ENCODE measurements around the gene DAAM1.

Gene DAAM1

DNA sequence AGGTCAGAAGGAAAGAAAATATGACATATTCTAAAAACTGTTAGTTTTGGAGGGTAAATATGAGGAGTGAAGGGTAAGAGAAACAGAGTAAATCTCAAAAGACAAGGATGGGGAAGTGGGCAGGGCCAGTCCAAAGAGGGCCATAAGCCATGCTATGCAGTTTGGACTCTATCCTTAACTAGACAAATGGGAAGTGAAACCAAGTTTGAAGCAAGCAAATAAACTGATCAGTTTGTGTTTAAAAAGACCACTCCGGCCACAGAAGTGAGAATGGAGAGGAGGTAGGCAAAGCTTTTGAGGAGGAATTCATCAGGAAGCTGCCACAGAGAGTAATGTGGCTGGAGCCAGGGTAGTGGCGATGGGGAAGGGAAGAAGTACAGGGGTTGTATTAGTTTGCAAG lies 37.5 kb upstream of the DAAM1 start:
- no peak overlapping the region for H3K4me3 ChIP-seq
- H3K27ac ChIP-seq: no peak overlapping the region
- TF ChIP-seq, protein P1, sequence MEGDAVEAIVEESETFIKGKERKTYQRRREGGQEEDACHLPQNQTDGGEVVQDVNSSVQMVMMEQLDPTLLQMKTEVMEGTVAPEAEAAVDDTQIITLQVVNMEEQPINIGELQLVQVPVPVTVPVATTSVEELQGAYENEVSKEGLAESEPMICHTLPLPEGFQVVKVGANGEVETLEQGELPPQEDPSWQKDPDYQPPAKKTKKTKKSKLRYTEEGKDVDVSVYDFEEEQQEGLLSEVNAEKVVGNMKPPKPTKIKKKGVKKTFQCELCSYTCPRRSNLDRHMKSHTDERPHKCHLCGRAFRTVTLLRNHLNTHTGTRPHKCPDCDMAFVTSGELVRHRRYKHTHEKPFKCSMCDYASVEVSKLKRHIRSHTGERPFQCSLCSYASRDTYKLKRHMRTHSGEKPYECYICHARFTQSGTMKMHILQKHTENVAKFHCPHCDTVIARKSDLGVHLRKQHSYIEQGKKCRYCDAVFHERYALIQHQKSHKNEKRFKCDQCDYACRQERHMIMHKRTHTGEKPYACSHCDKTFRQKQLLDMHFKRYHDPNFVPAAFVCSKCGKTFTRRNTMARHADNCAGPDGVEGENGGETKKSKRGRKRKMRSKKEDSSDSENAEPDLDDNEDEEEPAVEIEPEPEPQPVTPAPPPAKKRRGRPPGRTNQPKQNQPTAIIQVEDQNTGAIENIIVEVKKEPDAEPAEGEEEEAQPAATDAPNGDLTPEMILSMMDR (IDR thresholded peaks at IDR 0.05): no peak
- no peak for DNase-seq (ENCODE audit: low spot score)

DNA sequence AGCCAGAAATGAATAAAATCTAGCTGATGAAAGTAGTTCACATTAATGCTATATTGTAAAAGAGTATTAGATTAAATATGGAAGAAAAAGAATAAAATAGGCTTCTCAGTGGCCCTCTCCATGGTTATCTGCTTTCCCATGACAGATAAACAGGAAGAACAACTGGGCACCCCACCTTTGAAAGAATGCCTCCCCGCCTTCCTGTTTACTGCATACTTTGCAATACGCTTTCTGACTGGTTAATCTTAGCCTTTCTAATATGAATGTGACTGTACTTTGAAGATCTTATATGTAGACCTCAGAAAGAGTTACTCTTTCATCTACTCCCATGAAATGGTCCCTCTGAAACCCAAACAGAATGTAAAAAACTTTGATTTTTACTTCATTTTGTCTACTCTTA lies 34.1 kb upstream of the DAAM1 start:
- TF ChIP-seq, protein P1 (IDR thresholded peaks at IDR 0.05): no peak
- Histone ChIP-seq H3K4me3 (no peak overlapping the region), H3K27ac (no peak overlapping the region)
- DNase-seq (ENCODE audit: low spot score): no peak

DNA sequence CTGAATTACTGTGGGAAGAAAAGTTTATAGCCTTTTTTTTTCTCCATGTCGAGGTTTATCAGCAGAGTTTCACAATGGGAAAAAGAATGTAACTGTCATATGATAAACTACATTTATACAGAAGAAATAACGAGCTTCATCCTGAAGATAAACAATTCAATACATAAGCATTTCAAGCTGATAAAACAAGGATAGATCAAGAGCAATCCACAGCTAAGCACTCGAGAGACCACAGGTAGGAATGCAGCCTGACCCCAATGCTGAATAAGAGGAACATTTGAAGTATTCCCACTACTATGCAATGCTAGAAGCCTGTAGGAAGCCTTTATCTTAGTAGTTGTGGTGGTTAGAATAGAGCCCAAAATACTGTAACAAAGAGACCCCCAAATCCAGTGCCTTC lies 32.6 kb upstream of the DAAM1 start:
- Histone ChIP-seq H3K27ac (no peak overlapping the region), H3K4me3 (no peak overlapping the region)
- no peak for DNase-seq (ENCODE audit: low spot score)
- TF ChIP-seq, protein P1 (IDR thresholded peaks at IDR 0.05): no peak

DNA sequence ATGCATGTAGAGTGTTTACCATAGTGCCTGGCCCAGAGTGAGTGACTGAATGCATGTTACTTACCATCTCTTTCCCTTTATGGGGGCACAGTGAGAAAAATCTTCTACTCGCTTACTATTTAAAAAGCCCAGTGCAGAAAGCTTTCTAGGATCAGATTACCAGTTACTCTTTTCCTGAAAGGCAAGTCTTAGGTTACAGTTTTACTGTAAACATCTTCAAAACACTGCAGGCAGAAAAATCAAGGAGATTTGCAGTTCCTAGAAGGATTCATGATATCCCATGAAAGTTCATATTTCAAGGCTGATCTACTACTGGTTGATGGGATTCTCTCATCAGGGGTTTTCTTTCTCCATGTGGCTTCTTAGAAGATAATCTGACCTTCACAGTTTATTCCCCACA lies 29.3 kb upstream of the DAAM1 start:
- DNase-seq (ENCODE audit: low spot score): no peak
- Histone ChIP-seq H3K27ac (no peak overlapping the region), H3K4me3 (no peak overlapping the region)
- TF ChIP-seq, protein P1 (IDR thresholded peaks at IDR 0.05): no peak

DNA sequence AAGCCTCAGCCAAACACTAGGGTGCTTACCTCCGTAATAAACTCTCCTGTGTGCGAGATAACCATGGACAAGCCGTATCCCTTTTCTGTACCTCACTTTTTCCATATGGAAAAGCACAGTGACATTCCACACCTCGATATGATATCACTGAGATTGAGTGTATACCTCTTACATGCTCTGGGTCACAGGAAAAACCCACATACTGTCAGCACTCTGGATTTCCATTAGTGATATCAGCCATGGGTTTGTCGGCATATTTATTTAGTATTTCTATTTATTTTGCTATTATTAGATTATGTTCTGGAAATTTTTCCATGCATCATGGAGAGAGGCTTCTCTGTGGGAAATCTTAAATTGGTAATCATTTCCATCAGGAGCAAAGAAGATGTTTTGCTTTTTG lies 28.0 kb upstream of the DAAM1 start:
- Histone ChIP-seq H3K27ac (no peak overlapping the region), H3K4me3 (no peak overlapping the region)
- DNase-seq (ENCODE audit: low spot score): no peak
- TF ChIP-seq, protein P1 (IDR thresholded peaks at IDR 0.05): no peak

DNA sequence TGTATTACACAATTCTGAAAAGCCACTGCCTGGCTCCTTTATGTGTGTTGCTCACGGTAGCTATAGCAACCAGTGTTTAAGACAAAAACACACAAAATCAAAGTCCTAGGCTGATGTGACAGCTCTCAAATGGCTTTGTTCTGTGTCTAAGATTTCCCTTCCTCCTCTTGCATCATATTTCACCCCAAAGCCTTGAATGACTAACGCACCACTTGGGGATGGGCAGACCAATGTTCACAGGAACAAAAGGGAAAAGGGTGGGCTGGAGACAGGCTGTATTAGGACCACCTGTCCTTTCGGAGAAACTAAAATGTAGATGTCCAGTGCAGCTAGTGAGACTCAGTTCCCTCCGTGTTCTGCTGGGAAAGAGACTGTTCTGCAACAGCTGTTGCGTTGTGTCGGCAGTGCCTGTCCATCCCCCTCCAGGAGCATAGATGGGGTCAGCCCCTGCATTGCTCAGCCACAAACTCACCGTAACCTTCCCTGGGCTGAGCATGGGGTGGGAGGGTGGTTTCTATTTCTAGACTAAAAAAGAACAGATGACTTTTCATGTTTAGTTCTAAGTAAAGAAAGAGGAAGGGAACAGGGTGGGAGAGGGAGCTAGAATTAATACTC lies 26.8 kb upstream of the DAAM1 start:
- TF ChIP-seq, protein P1 (IDR thresholded peaks at IDR 0.05): no peak
- peak overlapping the region; percentile 46 to 87 for H3K27ac ChIP-seq
- peak; percentile 76 for DNase-seq (ENCODE audit: low spot score)

DNA sequence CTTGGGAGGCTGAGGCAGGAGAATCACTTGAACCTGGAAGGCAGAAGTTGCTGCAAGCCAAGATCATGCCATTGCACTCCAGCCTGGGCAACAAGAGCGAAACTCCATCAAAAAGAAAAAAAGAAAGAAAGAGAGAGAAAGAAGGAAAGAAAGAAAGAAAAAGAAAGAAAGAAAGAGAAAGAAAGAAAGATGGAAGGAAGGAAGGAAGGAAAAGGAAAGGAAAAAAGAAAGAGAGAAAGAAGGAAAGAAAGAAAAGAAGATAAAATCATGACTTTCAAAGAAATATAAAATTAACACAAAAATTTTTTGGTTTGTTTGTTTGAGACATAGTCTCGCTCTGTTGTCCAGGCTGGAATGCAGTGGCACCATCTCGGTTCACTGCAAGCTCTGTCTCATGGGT lies 22.2 kb upstream of the DAAM1 start:
- Histone ChIP-seq H3K4me3 (no peak overlapping the region), H3K27ac (no peak overlapping the region)
- DNase-seq (ENCODE audit: low spot score): no peak
- TF ChIP-seq, protein P1 (IDR thresholded peaks at IDR 0.05): no peak

More for the DNA sequence above, 26.8 kb upstream of the DAAM1 start:
- H3K4me3 ChIP-seq: peak overlapping the region; percentile 66

Measured in coronary artery (tissue), 2 donors.